ENCODE data around the gene ZDHHC8. TPM values are rescaled to one million over a fixed set of nuclear protein-coding genes. Genes with fewer than 3 reads are reported as not detected.

ZDHHC8 gene
- total RNA-seq, 3 donors from 2014 or later (not counting 1 experiment from before 2014, with no cell fraction given): 64.0 to 75.6 (median 65.3) TPM

DNA sequence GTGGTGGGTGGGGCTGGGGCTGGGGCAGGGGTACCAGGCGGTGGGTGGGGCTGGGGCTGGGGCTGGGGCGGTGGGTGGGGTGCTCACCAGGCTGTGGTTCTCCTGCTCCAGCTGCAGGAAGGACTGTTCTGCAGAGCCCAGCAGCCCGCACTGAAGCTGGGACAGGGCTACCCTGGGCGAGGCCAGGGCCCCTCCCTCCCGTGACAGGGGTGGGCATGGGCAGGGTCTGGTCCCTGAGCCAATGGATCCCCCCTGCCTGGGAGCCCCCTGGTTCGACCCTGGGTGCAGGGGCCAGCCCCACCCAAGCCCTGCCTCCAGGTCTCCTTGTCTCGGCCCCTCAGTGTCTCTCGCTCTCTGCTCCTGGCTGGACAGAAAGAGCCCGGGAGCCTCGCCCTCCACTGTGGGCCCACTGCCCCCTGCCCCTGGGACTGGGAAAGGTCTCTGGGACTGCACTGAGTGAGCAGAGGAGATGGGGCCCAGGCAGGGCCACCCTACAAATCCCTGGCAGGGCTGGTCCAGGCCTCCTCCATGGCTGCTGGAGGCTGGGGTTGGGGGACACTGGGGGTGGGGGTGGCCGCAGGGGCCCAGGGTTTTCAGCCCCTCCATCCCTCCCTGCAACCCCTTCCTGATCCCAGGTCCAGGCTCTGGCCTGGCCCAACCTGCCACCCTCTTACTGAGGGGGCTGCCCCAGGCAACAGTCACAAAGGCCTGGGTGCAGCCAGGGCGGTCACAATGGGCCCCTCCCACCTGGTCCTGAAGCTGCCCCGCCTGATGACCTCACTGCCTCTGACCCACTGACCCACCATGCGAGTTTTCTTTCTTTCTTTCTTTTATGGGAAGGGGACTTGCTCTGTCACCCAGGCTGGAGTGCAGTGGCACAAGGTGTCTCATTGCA, 19.0 kb downstream of the ZDHHC8 start, which contains the start of gene CCDC188:
Gene CCDC188, minus strand, starts transcription at position 675 of the 895 bp plus-strand sequence. Its CDS starts 69 bp downstream, at position 606.
- H3K4me1 ChIP-seq (ENCODE audit: control insufficient read depth, insufficient read depth, low read length): peaks cover 12% of the 10 kb centered on the region
- TF ChIP-seq, protein P1, sequence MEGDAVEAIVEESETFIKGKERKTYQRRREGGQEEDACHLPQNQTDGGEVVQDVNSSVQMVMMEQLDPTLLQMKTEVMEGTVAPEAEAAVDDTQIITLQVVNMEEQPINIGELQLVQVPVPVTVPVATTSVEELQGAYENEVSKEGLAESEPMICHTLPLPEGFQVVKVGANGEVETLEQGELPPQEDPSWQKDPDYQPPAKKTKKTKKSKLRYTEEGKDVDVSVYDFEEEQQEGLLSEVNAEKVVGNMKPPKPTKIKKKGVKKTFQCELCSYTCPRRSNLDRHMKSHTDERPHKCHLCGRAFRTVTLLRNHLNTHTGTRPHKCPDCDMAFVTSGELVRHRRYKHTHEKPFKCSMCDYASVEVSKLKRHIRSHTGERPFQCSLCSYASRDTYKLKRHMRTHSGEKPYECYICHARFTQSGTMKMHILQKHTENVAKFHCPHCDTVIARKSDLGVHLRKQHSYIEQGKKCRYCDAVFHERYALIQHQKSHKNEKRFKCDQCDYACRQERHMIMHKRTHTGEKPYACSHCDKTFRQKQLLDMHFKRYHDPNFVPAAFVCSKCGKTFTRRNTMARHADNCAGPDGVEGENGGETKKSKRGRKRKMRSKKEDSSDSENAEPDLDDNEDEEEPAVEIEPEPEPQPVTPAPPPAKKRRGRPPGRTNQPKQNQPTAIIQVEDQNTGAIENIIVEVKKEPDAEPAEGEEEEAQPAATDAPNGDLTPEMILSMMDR (IDR thresholded peaks at IDR 0.05): no peak
- DNase-seq: no peak
- no peaks in the 10 kb centered on the region for H3K9me3 ChIP-seq (ENCODE audit: control insufficient read depth, insufficient read depth, low read length)
- no peak within 1 kb of the TSS for H3K4me3 Mint-ChIP-seq
- intact Hi-C loops (cut with micrococcal nuclease): no loop called here
- H3K27me3 ChIP-seq (ENCODE audit: control insufficient read depth, insufficient read depth, low read length): no peaks in the 10 kb centered on the region
- ATAC-seq: no peak
- no peak within 1 kb of the TSS for H3K4me3 ChIP-seq (ENCODE audit: low read length)
- no peaks in the 10 kb centered on the region for H3K36me3 ChIP-seq (ENCODE audit: control insufficient read depth, insufficient read depth, low read length)
- H3K9me3 Mint-ChIP-seq: no peaks in the 10 kb centered on the region
- no peaks in the 10 kb centered on the region for H3K4me1 Mint-ChIP-seq
- 78% methylated on average over 13 of the region's 14 CpGs for WGBS (ENCODE audit: insufficient coverage)
- H3K27ac ChIP-seq (ENCODE audit: low read length): no peak within 1 kb of the TSS
- no peak within 1 kb of the TSS for H3K27ac Mint-ChIP-seq
- H3K27me3 Mint-ChIP-seq (ENCODE audit: low read depth in 2 of 2): no peaks in the 10 kb centered on the region
- H3K36me3 Mint-ChIP-seq: no peaks in the 10 kb centered on the region

DNA sequence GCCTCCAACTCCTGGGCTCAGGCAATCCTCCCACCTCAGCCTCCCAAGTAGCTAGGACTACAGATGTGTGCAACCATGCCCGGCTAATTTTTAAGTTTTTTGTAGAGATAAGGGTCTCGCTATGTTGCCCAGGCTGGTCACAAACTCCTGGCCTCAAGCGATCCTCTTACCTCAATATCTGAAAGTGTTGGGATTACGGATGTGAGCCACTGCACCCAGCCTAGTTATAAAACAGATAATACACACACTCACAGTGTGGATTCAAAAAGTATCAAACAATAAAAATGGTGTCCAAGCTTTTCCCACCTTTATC, 19.6 kb downstream of the ZDHHC8 start:
- Mint-ChIP-seq H3K27me3 (ENCODE audit: low read depth in 2 of 2) (no peaks in the 10 kb centered on the region), H3K36me3 (no peaks in the 10 kb centered on the region), H3K27ac (no peak overlapping the region), H3K9me3 (no peaks in the 10 kb centered on the region), H3K4me1 (no peaks in the 10 kb centered on the region), H3K4me3 (no peak overlapping the region)
- Histone ChIP-seq H3K4me3 (ENCODE audit: low read length) (no peak overlapping the region), H3K36me3 (ENCODE audit: control insufficient read depth, insufficient read depth, low read length) (no peaks in the 10 kb centered on the region), H3K27me3 (ENCODE audit: control insufficient read depth, insufficient read depth, low read length) (peaks cover 2% of the 10 kb centered on the region), H3K9me3 (ENCODE audit: control insufficient read depth, insufficient read depth, low read length) (no peaks in the 10 kb centered on the region), H3K27ac (ENCODE audit: low read length) (no peak overlapping the region), H3K4me1 (ENCODE audit: control insufficient read depth, insufficient read depth, low read length) (peaks cover 14% of the 10 kb centered on the region)
- DNase-seq: no peak
- WGBS (ENCODE audit: insufficient coverage): 92% methylated on average over 3 of the region's 4 CpGs
- no peak for ATAC-seq
- TF ChIP-seq, protein P1 (IDR thresholded peaks at IDR 0.05): no peak
- intact Hi-C loops (cut with micrococcal nuclease): no loop called here

DNA sequence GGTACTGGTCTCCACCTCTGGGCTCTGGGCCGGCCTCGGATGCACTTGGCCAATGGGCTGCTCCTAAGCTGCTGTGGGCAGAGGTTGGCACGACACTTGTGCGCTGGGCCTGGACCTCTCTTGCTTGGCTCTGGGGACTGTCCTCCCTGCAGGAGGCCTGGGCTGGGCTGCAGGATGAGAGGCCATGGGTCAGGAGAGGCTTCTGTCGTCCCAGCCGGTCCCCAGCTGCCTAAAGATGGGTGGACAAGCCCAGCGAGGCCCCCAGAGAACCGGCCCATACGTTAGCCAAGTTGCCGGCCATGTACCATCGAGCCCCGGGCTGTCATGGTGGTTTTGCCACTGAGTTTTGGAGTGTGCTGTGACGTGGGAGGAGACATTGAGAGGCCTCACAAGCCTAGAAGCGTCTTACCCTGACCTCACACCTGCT, 20.9 kb downstream of the ZDHHC8 start:
- peaks cover 21% of the 10 kb centered on the region for H3K4me1 ChIP-seq (ENCODE audit: control insufficient read depth, insufficient read depth, low read length)
- Mint-ChIP-seq H3K27ac (no peak overlapping the region), H3K4me1 (peaks cover 0 to 4% of the 10 kb centered on the region in 2 donors), H3K36me3 (no peaks in the 10 kb centered on the region), H3K27me3 (ENCODE audit: low read depth in 2 of 2) (no peaks in the 10 kb centered on the region), H3K9me3 (no peaks in the 10 kb centered on the region), H3K4me3 (no peak overlapping the region)
- H3K9me3 ChIP-seq (ENCODE audit: control insufficient read depth, insufficient read depth, low read length): no peaks in the 10 kb centered on the region
- no peak overlapping the region for H3K27ac ChIP-seq (ENCODE audit: low read length)
- 88% methylated on average over 14 of the region's 14 CpGs for WGBS (ENCODE audit: insufficient coverage)
- DNase-seq (no peak), ATAC-seq (no peak)
- TF ChIP-seq, protein P1 (IDR thresholded peaks at IDR 0.05): no peak
- H3K4me3 ChIP-seq (ENCODE audit: low read length): no peak overlapping the region
- intact Hi-C loops (cut with micrococcal nuclease): no loop called here
- peaks cover 2% of the 10 kb centered on the region for H3K27me3 ChIP-seq (ENCODE audit: control insufficient read depth, insufficient read depth, low read length)
- no peaks in the 10 kb centered on the region for H3K36me3 ChIP-seq (ENCODE audit: control insufficient read depth, insufficient read depth, low read length)
